ENCODE measurements around the gene CD72. TPM values are rescaled to one million over a fixed set of nuclear protein-coding genes. Genes with fewer than 3 reads are reported as not detected.
A peak's percentile ranks its signal among the peaks of the same experiment; 100 is the strongest.

The CD72 gene
- total RNA-seq, 6 experiments from 2014 or later: 0.37 to 0.87 (median 0.49) TPM

- H3K27me3 Mint-ChIP-seq (ENCODE audit: insufficient read depth): peaks cover 6% of the 10 kb centered on the region
- TF ChIP-seq CTCF (IDR thresholded peaks at IDR 0.05): no peak
- H3K27ac Mint-ChIP-seq: no peak overlapping the region
- H3K36me3 Mint-ChIP-seq (ENCODE audit: low read depth): no peaks in the 10 kb centered on the region
- H3K4me1 Mint-ChIP-seq (ENCODE audit: low read depth): peaks cover 27% of the 10 kb centered on the region
- peaks cover 4% of the 10 kb centered on the region for H3K9me3 Mint-ChIP-seq
- no peak for DNase-seq
- no peak overlapping the region for H3K4me3 Mint-ChIP-seq
Observed at GRCh38 chr9:35653611-35654010, 35.4 kb upstream of the CD72 start.

- TF ChIP-seq CTCF (IDR thresholded peaks at IDR 0.05): no peak
- no peak overlapping the region for H3K27ac Mint-ChIP-seq
- peaks cover 25% of the 10 kb centered on the region for H3K4me1 Mint-ChIP-seq (ENCODE audit: low read depth)
- H3K9me3 Mint-ChIP-seq: peaks cover 2% of the 10 kb centered on the region
- no peak overlapping the region for H3K4me3 Mint-ChIP-seq
- peaks cover 5% of the 10 kb centered on the region for H3K27me3 Mint-ChIP-seq (ENCODE audit: insufficient read depth)
- DNase-seq: no peak
- H3K36me3 Mint-ChIP-seq (ENCODE audit: low read depth): no peaks in the 10 kb centered on the region
Observed at GRCh38 chr9:35652829-35653209, 34.6 kb upstream of the CD72 start.

DNA sequence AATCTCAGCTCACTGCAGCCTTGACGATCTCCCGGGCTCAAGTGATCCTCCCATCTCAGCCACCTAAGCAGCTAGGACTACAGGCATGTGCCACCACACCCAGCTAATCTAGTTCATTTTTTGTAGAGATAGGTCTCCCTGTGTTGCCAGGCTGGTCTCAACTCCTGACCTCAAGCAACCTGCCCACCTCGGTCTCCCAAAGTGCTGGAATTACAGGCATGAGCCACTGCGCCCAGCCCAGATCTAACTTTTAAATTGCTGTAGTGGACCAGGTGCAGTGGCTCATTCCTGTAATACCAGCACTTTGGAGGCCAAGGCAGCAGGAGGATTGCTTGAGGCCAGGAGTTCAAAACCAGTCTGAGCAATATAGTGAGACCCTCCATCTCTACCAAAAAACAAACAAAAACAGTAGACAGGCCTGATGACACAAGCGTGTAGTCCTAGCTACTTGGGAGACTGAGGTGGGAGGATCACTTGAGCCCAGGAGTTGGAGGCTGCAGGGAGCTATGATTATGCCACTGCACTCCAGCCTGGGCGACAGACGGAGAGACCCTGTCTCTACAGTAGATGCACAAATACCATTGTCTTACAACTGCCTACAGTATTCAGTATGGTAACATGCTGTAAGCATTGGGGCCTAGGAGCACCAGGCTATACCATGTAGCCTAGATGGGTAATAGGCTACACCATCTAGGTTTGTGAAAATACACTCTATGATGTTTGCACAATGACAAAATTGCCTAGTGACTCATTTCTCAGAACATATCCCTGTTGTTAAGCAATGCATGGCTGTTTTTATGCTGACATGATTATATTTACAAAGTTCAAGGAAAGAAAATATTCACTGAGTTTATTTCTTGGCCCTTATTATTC lies 34.0 kb upstream of the CD72 start:
- Mint-ChIP-seq H3K27me3 (ENCODE audit: insufficient read depth) (peaks cover 1% of the 10 kb centered on the region), H3K9me3 (no peaks in the 10 kb centered on the region), H3K4me1 (ENCODE audit: low read depth) (peaks cover 19% of the 10 kb centered on the region), H3K4me3 (no peak overlapping the region), H3K36me3 (ENCODE audit: low read depth) (no peaks in the 10 kb centered on the region), H3K27ac (no peak overlapping the region)
- DNase-seq: peak; percentile 67
- TF ChIP-seq CTCF (IDR thresholded peaks at IDR 0.05): no peak

DNA sequence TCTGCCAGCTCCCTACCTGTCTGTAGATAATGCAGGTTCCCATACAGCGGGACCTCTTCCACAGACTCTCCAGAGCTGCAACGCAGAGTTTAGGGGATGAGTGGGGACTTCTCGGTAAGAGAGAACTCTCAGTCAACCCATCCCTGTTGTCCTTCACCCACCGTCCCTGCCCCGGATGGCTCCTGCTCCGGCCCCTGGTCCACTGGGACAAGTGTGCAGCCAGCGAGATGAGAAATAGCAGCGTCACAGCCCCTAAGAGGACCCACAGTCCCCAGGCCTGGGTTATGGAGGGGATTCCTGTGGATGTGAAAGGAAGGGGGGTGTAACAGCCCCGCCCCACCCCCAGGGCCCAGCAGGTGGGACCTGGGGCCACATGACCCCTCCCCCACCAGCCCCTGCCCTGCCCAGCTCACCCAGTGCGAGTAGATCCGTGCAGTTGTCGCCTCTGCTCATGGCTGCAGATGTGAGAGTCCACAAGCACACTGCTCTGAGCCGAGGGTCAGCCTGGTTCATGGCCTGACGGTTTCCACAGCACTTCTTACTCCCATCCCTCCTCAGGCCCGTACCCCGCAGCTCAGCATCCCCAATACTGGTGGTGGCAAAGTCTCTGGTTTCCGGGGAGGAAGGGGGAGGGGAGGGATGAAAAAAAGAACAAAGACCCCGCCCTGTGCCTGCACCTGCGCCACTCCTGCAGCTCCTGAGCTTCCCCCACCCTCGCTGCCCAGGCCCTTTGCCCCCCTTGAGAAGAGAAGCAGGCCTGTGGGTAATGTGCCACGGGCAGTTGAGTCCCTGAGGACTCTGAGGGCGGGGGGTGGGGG lies 32.3 kb upstream of the CD72 start, which contains the start of gene SIT1:
TSS of gene SIT1 (minus strand) at position 591 of the 818 bp plus-strand sequence. CDS start at position 513, 78 bp downstream.
- Mint-ChIP-seq H3K4me1 (ENCODE audit: low read depth) (peaks cover 18% of the 10 kb centered on the region), H3K4me3 (no peak within 1 kb of the TSS), H3K27me3 (ENCODE audit: insufficient read depth) (peaks cover 5% of the 10 kb centered on the region), H3K27ac (no peak within 1 kb of the TSS), H3K36me3 (ENCODE audit: low read depth) (no peaks in the 10 kb centered on the region), H3K9me3 (no peaks in the 10 kb centered on the region)
- no peak for TF ChIP-seq CTCF (IDR thresholded peaks at IDR 0.05)
- DNase-seq: no peak

- no peak for DNase-seq
- H3K9me3 Mint-ChIP-seq: no peaks in the 10 kb centered on the region
- no peak for TF ChIP-seq CTCF (IDR thresholded peaks at IDR 0.05)
- no peak overlapping the region for H3K4me3 Mint-ChIP-seq
- H3K36me3 Mint-ChIP-seq (ENCODE audit: low read depth): no peaks in the 10 kb centered on the region
- peaks cover 22% of the 10 kb centered on the region for H3K4me1 Mint-ChIP-seq (ENCODE audit: low read depth)
- peaks cover 5% of the 10 kb centered on the region for H3K27me3 Mint-ChIP-seq (ENCODE audit: insufficient read depth)
- H3K27ac Mint-ChIP-seq: no peak overlapping the region
Observed at GRCh38 chr9:35649431-35650340, 31.5 kb upstream of the CD72 start.
